Right atrium auricular region (tissue), 2 donors: ENCODE measurements around the gene ZNF738. TPM values are rescaled to one million over a fixed set of nuclear protein-coding genes. Genes with fewer than 3 reads are reported as not detected.

ENCODE experiments used
- DNase-seq: peaks from one replicate; pipeline ENCODE4 v3.0.0-alpha.2; 2019; ENCODE audit warnings: low spot score
- H3K27ac ChIP-seq, 2 donors: fragments of 200-600 bp; sonication (generic); 1 replicate in 1 of 2; 2 replicates in 1 of 2; pipeline ENCODE4 v1.5.1; 2016 to 2019
- H3K27me3 ChIP-seq, 2 donors: fragments of 200-600 bp; sonication (generic); one replicate each; pipeline versions ENCODE4 v1.5.1 to v1.6.0; 2017 to 2019
- H3K36me3 ChIP-seq: fragments of 200-600 bp; sonication (generic); one replicate; pipeline ENCODE4 v1.5.1; 2016
- H3K4me1 ChIP-seq, 2 donors: fragments of 200-600 bp; sonication (generic); one replicate each; pipeline versions ENCODE4 v1.5.1 to v1.6.0; 2017 to 2019
- H3K4me3 ChIP-seq, 2 donors: fragments of 200-600 bp; sonication (generic); 1 replicate in 1 of 2; 2 replicates in 1 of 2; pipeline ENCODE4 v1.5.1; 2017 to 2019; ENCODE audit warnings: mild to moderate bottlenecking in 1 of 2, moderate library complexity in 1 of 2
- H3K9me3 ChIP-seq, 2 donors: fragments of 200-600 bp; sonication (generic); one replicate each; pipeline ENCODE4 v1.5.1; 2019
- total RNA-seq, 2 donors: library from RNA; depleted of rRNA; stranded (reverse); fragments of >200 nt; gene quantifications; one replicate each; pipeline ENCODE4 v1.1.0, GENCODE V29; 2016
- TF ChIP-seq, protein P1 (sequence below), 2 donors: fragments of 200-600 bp; sonication (generic); IDR thresholded peaks; one replicate each; pipeline ENCODE4 v1.5.1; 2019; ENCODE audit warnings: antibody characterized with exemption in 2 of 2

The ZNF738 gene
- total RNA-seq, 2 donors from 2014 or later, result 2.2 to 2.3 TPM

DNA sequence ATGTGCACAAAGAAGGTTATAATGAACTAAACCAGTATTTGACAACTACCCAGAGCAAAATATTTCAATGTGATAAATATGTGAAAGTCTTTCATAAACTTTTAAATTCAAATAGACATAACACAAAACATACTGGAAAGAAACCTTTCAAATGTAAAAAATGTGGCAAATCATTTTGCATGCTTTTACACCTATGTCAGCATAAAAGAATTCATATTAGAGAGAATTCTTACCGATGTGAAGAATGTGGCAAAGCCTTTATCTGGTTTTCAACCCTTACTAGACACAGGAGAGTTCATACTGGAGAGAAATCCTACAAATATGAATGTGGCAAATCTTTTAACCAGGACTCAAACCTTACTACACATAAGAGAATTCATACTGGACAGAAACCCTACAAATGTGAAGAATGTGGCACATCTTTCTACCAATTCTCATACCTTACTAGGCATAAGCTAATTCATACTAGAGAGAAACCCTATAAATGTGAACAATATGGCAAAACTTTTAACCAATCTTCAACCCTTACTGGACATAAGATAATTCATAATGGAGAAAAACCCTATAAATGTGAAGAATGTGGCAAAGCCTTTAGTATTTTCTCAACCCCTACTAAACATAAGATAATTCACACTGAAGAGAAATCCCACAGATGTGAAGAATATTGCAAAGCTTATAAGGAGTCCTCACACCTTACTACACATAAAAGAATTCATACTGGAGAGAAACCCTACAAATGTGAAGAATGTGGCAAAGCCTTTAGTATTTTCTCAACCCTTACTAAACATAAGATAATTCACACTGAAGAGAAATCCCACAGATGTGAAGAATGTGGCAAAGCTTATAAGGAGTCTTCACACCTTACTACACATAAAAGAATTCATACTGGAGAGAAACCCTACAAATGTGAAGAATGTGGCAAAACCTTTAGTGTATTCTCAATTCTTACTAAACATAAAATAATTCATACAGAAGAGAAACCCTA lies 64.5 kb downstream of the ZNF738 start:
- Histone ChIP-seq H3K27ac (no peak overlapping the region), H3K27me3 (no peaks in the 10 kb centered on the region), H3K36me3 (peaks cover 12% of the 10 kb centered on the region), H3K4me1 (no peaks in the 10 kb centered on the region), H3K9me3 (peaks cover 18 to 91% of the 10 kb centered on the region in 2 donors), H3K4me3 (no peak overlapping the region)
- no peak for DNase-seq
- TF ChIP-seq, protein P1, sequence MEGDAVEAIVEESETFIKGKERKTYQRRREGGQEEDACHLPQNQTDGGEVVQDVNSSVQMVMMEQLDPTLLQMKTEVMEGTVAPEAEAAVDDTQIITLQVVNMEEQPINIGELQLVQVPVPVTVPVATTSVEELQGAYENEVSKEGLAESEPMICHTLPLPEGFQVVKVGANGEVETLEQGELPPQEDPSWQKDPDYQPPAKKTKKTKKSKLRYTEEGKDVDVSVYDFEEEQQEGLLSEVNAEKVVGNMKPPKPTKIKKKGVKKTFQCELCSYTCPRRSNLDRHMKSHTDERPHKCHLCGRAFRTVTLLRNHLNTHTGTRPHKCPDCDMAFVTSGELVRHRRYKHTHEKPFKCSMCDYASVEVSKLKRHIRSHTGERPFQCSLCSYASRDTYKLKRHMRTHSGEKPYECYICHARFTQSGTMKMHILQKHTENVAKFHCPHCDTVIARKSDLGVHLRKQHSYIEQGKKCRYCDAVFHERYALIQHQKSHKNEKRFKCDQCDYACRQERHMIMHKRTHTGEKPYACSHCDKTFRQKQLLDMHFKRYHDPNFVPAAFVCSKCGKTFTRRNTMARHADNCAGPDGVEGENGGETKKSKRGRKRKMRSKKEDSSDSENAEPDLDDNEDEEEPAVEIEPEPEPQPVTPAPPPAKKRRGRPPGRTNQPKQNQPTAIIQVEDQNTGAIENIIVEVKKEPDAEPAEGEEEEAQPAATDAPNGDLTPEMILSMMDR (IDR thresholded peaks at IDR 0.05), result no peak

Other genes starting within 250 kb of the ZNF738 start
- 1 to 10 TPM; 2.3 to 3.0 TPM for gene ZNF431, start 217.0 kb upstream of the ZNF738 start, total RNA-seq
- gene ZNF708, start 29.6 kb upstream of the ZNF738 start, total RNA-seq, result 1 to 10 TPM; 3.6 to 6.3 TPM
- 1 to 10 TPM; 7.7 to 8.3 TPM for gene ZNF493, start 38.1 kb downstream of the ZNF738 start, total RNA-seq
- gene ZNF429, start 146.6 kb downstream of the ZNF738 start, total RNA-seq, result 1 to 10 TPM; 7.2 to 9.8 TPM